ENCODE results near the gene ZSCAN22.

ZSCAN22 gene

GRCh38 chr19:58326914-58327726, at the start of gene ZSCAN22:
TSS of gene ZSCAN22 (plus strand) at chr19:58326994. CDS start at chr19:58334803, 7,809 bp downstream.
- Histone ChIP-seq H3K36me3 (ENCODE audit: insufficient read depth, low read length) (no peaks in the 10 kb centered on the region), H3F3A (ENCODE audit: insufficient read depth, low read length) (no peaks in the 10 kb centered on the region), H3K79me2 (ENCODE audit: insufficient read depth, low read length) (no peaks in the 10 kb centered on the region), H3K4me2 (ENCODE audit: low read length) (peak within 1 kb of the TSS; percentile 71), H2AFZ (ENCODE audit: low read length) (no peak within 1 kb of the TSS), H3K4me1 (ENCODE audit: insufficient read depth, low read length, severe bottlenecking) (peaks cover 34% of the 10 kb centered on the region), H3K27me3 (ENCODE audit: insufficient read depth, low read length) (no peaks in the 10 kb centered on the region), H3K27ac (ENCODE audit: low read depth, low read length, poor library complexity, severe bottlenecking) (peak within 1 kb of the TSS; percentile 62), H3K9me2 (ENCODE audit: low read depth, low read length) (no peaks in the 10 kb centered on the region), H3K9me3 (ENCODE audit: low read length) (no peaks in the 10 kb centered on the region), H3K9ac (ENCODE audit: low read length) (peak within 1 kb of the TSS; percentile 80), H4K20me1 (ENCODE audit: insufficient read depth, low read length) (no peaks in the 10 kb centered on the region), H3K4me3 (ENCODE audit: low read depth, low read length, poor library complexity, severe bottlenecking) (peak within 1 kb of the TSS; percentile 74)
- TF ChIP-seq EZH2 (IDR thresholded peaks at IDR 0.05; ENCODE audit: borderline replicate concordance, low read length): no peak
- TF ChIP-seq CTCF (IDR thresholded peaks at IDR 0.05; ENCODE audit: low read length): no peak

GRCh38 chr19:58277197-58277596, 49.6 kb upstream of the ZSCAN22 start:
- Histone ChIP-seq H3K9me3 (ENCODE audit: low read length) (peaks cover 18% of the 10 kb centered on the region), H3K4me1 (ENCODE audit: insufficient read depth, low read length, severe bottlenecking) (peaks cover 18% of the 10 kb centered on the region), H3K4me3 (ENCODE audit: low read depth, low read length, poor library complexity, severe bottlenecking) (no peak overlapping the region), H3K9me2 (ENCODE audit: low read depth, low read length) (no peaks in the 10 kb centered on the region), H3K27ac (ENCODE audit: low read depth, low read length, poor library complexity, severe bottlenecking) (no peak overlapping the region), H3K4me2 (ENCODE audit: low read length) (no peak overlapping the region), H3K27me3 (ENCODE audit: insufficient read depth, low read length) (no peaks in the 10 kb centered on the region), H3K36me3 (ENCODE audit: insufficient read depth, low read length) (peaks cover 60% of the 10 kb centered on the region), H2AFZ (ENCODE audit: low read length) (no peak overlapping the region), H4K20me1 (ENCODE audit: insufficient read depth, low read length) (no peaks in the 10 kb centered on the region), H3F3A (ENCODE audit: insufficient read depth, low read length) (no peaks in the 10 kb centered on the region), H3K9ac (ENCODE audit: low read length) (no peak overlapping the region), H3K79me2 (ENCODE audit: insufficient read depth, low read length) (peaks cover 26% of the 10 kb centered on the region)
- TF ChIP-seq EZH2 (IDR thresholded peaks at IDR 0.05; ENCODE audit: borderline replicate concordance, low read length) (no peak), CTCF (IDR thresholded peaks at IDR 0.05; ENCODE audit: low read length) (no peak)

GRCh38 chr19:58277748-58278540, 48.9 kb upstream of the ZSCAN22 start:
- H3K4me2 ChIP-seq (ENCODE audit: low read length): peak overlapping the region; percentile 98
- no peaks in the 10 kb centered on the region for H3K9me2 ChIP-seq (ENCODE audit: low read depth, low read length)
- H3K27me3 ChIP-seq (ENCODE audit: insufficient read depth, low read length): no peaks in the 10 kb centered on the region
- H3K36me3 ChIP-seq (ENCODE audit: insufficient read depth, low read length): peaks cover 66% of the 10 kb centered on the region
- peaks cover 18% of the 10 kb centered on the region for H3K9me3 ChIP-seq (ENCODE audit: low read length)
- no peak for TF ChIP-seq CTCF (IDR thresholded peaks at IDR 0.05; ENCODE audit: low read length)
- TF ChIP-seq EZH2 (IDR thresholded peaks at IDR 0.05; ENCODE audit: borderline replicate concordance, low read length): no peak
- H3K9ac ChIP-seq (ENCODE audit: low read length): peak overlapping the region; percentile 80
- no peaks in the 10 kb centered on the region for H3F3A ChIP-seq (ENCODE audit: insufficient read depth, low read length)
- no peak overlapping the region; the same call in 1 of the 2 replicates for H2AFZ ChIP-seq (ENCODE audit: low read length)
- peaks cover 29% of the 10 kb centered on the region for H3K79me2 ChIP-seq (ENCODE audit: insufficient read depth, low read length)
- H3K4me3 ChIP-seq (ENCODE audit: low read depth, low read length, poor library complexity, severe bottlenecking): peak overlapping the region; percentile 98
- peak overlapping the region; percentile 74 for H3K27ac ChIP-seq (ENCODE audit: low read depth, low read length, poor library complexity, severe bottlenecking)
- no peaks in the 10 kb centered on the region for H4K20me1 ChIP-seq (ENCODE audit: insufficient read depth, low read length)
- peaks cover 18% of the 10 kb centered on the region for H3K4me1 ChIP-seq (ENCODE audit: insufficient read depth, low read length, severe bottlenecking)

All from OCI-LY1 (cell line).